SK-N-SH treated with all-trans-retinoic acid at 6 μM for 48 hours (cell line): ENCODE data around the gene SNRPN.

Experiments
- ISL1 ChIP-seq: fragments of 250-450 bp; sonication (Bioruptor Pico); IDR thresholded peaks from 2 replicates; pipeline ENCODE4 v2.1.2; 2022; ENCODE audit warnings: mild to moderate bottlenecking, moderate library complexity
- ZC3H10 ChIP-seq: fragments of 250-450 bp; sonication (Bioruptor Pico); IDR thresholded peaks from 2 replicates; pipeline ENCODE4 v1.5.1; 2021; ENCODE audit warnings: mild to moderate bottlenecking, moderate library complexity
- ZFP30 ChIP-seq: fragments of 450-650 bp; formaldehyde crosslinking; IDR thresholded peaks from 2 replicates; pipeline ENCODE4 v1.5.0; 2022; ENCODE audit warnings: mild to moderate bottlenecking, moderate library complexity

DNA sequence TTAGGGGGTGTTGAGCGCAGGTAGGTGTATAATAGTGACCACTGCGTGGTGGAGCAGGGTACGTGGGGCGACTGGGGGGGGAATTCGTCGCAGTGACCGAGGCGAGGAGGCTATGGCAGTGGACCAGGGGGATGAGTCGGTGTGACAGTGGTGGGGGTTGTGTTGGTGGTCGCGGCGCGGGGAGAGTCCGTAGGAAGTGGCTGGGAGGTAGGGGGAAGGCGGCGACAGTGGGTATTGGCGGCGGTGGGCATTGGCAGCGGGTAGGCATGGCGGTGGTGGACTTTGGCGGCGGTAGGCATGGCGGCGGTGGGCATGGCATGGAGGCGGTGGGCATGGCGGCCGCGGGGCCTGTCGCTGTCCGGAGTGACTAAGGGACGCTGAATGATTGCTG is 739 bp downstream of the SNRPN start:
- TF ChIP-seq ZC3H10 (no peak), ISL1 (CRISPR knock-in tag) (no peak), ZFP30 (CRISPR knock-in tag) (no peak)
